GM12878 (cell line): ENCODE measurements around the gene KIAA1671. TPM values are rescaled to one million over a fixed set of nuclear protein-coding genes. Genes with fewer than 3 reads are reported as not detected.

Source experiments
- ATAC-seq: fragments of 200-7000 bp; cut with Tn5 transposase; 3 replicates; pipeline ENCODE4 v1.9.1; 2020; ENCODE audit warnings: mild to moderate bottlenecking, moderate library complexity
- BruUV-seq: library from RNA; stranded (reverse); fragments of 400-500 nt; replicated peaks from 2 replicates; lab custom pipeline; 2021; lab: Mats Ljungman, UMichigan
- CTCF ChIA-PET: fragments of 300-600 bp; sonication (Branson Sonifier 250); formaldehyde crosslinking; extraction: SDS; loops from one replicate; lab custom pipeline; 2021; ENCODE audit warnings: inconsistent platforms; lab: Yijun Ruan, JAX
- POLR2A ChIA-PET: fragments of 350-600 bp; formaldehyde crosslinking; extraction: SDS; loops from one replicate; lab custom pipeline; 2021; ENCODE audit warnings: inconsistent platforms; lab: Charles Lee
- RAD21 ChIA-PET: fragments of 300-600 bp; sonication (Branson Sonifier 250); formaldehyde crosslinking; loops from one replicate; lab custom pipeline; 2023; ENCODE audit warnings: antibody characterized with exemption; ENCODE audit not compliant: unreplicated experiment; lab: Charles Lee
- SMC1A ChIA-PET: fragments of 300-600 bp; sonication (Branson Sonifier 250); formaldehyde crosslinking; loops from one replicate; lab custom pipeline; 2023; ENCODE audit not compliant: unreplicated experiment, uncharacterized antibody; lab: Charles Lee
- DNase-seq: peaks from one replicate; pipeline ENCODE4 v3.0.0-alpha.2; 2011; ENCODE audit warnings: low read depth, low spot score
- FAIRE-seq: peaks from 3 replicates; lab custom pipeline; 2011; peaks lifted over from hg19 to GRCh38; lab: Jason Lieb, UNC
- H2AFZ ChIP-seq: 2 replicates; pipeline ENCODE4 v1.6.0; 2011; ENCODE audit warnings: low read depth, low read length, control low read depth; ENCODE audit not compliant: control insufficient read depth
- H3K27ac ChIP-seq: 2 replicates; pipeline ENCODE4 v1.5.1; 2011; ENCODE audit warnings: control low read depth; ENCODE audit not compliant: control insufficient read depth, insufficient read depth
- H3K27me3 ChIP-seq, 2 experiments: replicated peaks in 1 of 2; 2 replicates each; pipeline versions ENCODE4 v1.6.0 to v1.6.1; 2011; ENCODE audit warnings: low read length in 1 of 2; ENCODE audit not compliant: control insufficient read depth in 2 of 2, insufficient read depth in 2 of 2
- H3K36me3 ChIP-seq, 2 experiments: 2 replicates each; pipeline ENCODE4 v1.5.1; 2011; ENCODE audit warnings: low read length in 1 of 2; ENCODE audit not compliant: control insufficient read depth in 2 of 2, insufficient read depth in 2 of 2
- H3K4me1 ChIP-seq: 2 replicates; pipeline ENCODE4 v1.6.1; 2011; ENCODE audit warnings: mild to moderate bottlenecking, low read length, moderate library complexity, mixed read lengths; ENCODE audit not compliant: control insufficient read depth, insufficient read depth
- H3K4me2 ChIP-seq: 2 replicates; pipeline ENCODE4 v1.6.0; 2011; ENCODE audit warnings: control low read depth; ENCODE audit not compliant: control insufficient read depth, insufficient read depth
- H3K4me3 ChIP-seq: fragments of 200-600 bp; sonication (generic); 2 replicates; pipeline ENCODE4 v1.5.1; 2016
- H3K79me2 ChIP-seq: 2 replicates; pipeline ENCODE4 v1.6.0; 2011; ENCODE audit warnings: low read length; ENCODE audit not compliant: control insufficient read depth, insufficient read depth
- H3K9ac ChIP-seq: 2 replicates; pipeline ENCODE4 v1.8.0; 2011; ENCODE audit warnings: low read length, control low read depth, mixed read lengths; ENCODE audit not compliant: control insufficient read depth, insufficient read depth
- H3K9me3 ChIP-seq: replicated peaks from 3 replicates; pipeline ENCODE4 v1.5.1; 2011; ENCODE audit warnings: mild to moderate bottlenecking, low read length; ENCODE audit not compliant: control insufficient read depth, insufficient read depth
- H4K20me1 ChIP-seq: 2 replicates; pipeline ENCODE4 v1.6.0; 2011; ENCODE audit not compliant: control insufficient read depth, insufficient read depth
- BCLAF1 ChIP-seq: fragments of 450-650 bp; IDR thresholded peaks from 2 replicates; pipeline ENCODE4 v1.6.1; 2017; ENCODE audit warnings: antibody characterized with exemption, mild to moderate bottlenecking, moderate library complexity
- BMI1 ChIP-seq: fragments of 450-650 bp; IDR thresholded peaks from 2 replicates; pipeline ENCODE4 v1.6.1; 2016; ENCODE audit warnings: mild to moderate bottlenecking, moderate library complexity, borderline replicate concordance
- KDM1A ChIP-seq: fragments of 200-600 bp; sonication (generic); IDR thresholded peaks from 2 replicates; pipeline ENCODE4 v1.6.1; 2016; ENCODE audit warnings: borderline replicate concordance
- NFYB ChIP-seq: IDR thresholded peaks from 2 replicates; pipeline ENCODE4 v1.6.1; 2011; ENCODE audit warnings: low read depth, mild to moderate bottlenecking, low read length, improper control_type of control experiment, moderate library complexity; ENCODE audit not compliant: insufficient read depth
- POU2F2 ChIP-seq: IDR thresholded peaks from 3 replicates; pipeline ENCODE4 v1.6.1; 2011; ENCODE audit warnings: low read depth, mild to moderate bottlenecking, low read length, borderline replicate concordance
- RELA ChIP-seq: fragments of 450-650 bp; IDR thresholded peaks from 2 replicates; pipeline ENCODE4 v1.8.0; 2014; ENCODE audit warnings: borderline replicate concordance; ENCODE audit not compliant: partially characterized antibody
- TBL1XR1 ChIP-seq: IDR thresholded peaks from 2 replicates; pipeline ENCODE4 v1.6.1; 2012; ENCODE audit warnings: low read depth, low read length, improper control_type of control experiment
- WGBS: methylation state at CpG from one replicate; pipeline ENCODE4 v1.1.6; 2016; ENCODE audit warnings: low lambda C conversion rate; ENCODE audit not compliant: insufficient replicate concordance, insufficient coverage; ENCODE audit errors: missing lambda C conversion rate; 5-methylcytosine and 5-hydroxymethylcytosine counted together
- in situ Hi-C: fragments of 300-500 bp; cut with MboI; formaldehyde crosslinking; loops from 9 replicates; pipeline ENCODE4 v1.14.3; 2018; ENCODE audit warnings: mixed read lengths
- intact Hi-C: fragments of 100-400 bp; cut with micrococcal nuclease; formaldehyde crosslinking; loops from one replicate; pipeline ENCODE4 v1.14.2; 2022; ENCODE audit not compliant: unreplicated experiment
- polyA plus RNA-seq, 11 experiments: library from polyadenylated mRNA; depleted of rRNA in 4 of 11; unstranded in 6 of 11; stranded (reverse) in 5 of 11; fragments of >200 nt; fragmentation: Nextera tagmentation in 4 of 11; fragmentation: Illumina TruSeq in 1 of 11; extraction: Ambion mirVana in 4 of 11; extraction: Trizol in 1 of 11; gene quantifications; 1 replicate in 1 of 11; 2 replicates in 10 of 11; pipeline versions ENCODE4 v1.2.1 to v1.2.3, GENCODE V29; 2011 to 2016; ENCODE audit warnings: inconsistent platforms in 2 of 11, missing spikeins in 2 of 11, low read depth in 1 of 11
- total RNA-seq, 4 experiments: library from RNA; depleted of rRNA in 3 of 4; stranded (reverse); fragments of >200 nt in 3 of 4; fragmentation: Illumina TruSeq in 1 of 4; extraction: Trizol in 1 of 4; gene quantifications; 2 replicates each; pipeline versions ENCODE4 v1.2.1 to v1.2.3, GENCODE V29; 2013 to 2021
- TF ChIP-seq, protein P1 (sequence below): IDR thresholded peaks from 2 replicates; pipeline ENCODE4 v1.6.1; 2012; ENCODE audit warnings: low read length, inconsistent platforms

Gene KIAA1671
- total and polyA plus RNA-seq, 10 of the 15 experiments (the other 5 are each of a cell fraction or from before 2014, with no cell fraction given) = 0.05 to 2.7 (median 0.33) TPM

- ATAC-seq (no peak), FAIRE-seq (no peak), DNase-seq (no peak)
- intact Hi-C loops = no loop called here
- no peak overlapping the region for H3K27ac ChIP-seq
- H3K36me3 ChIP-seq = no peaks in the 10 kb centered on the region
- in situ Hi-C loops = no loop called here
- H3K4me1 ChIP-seq = no peaks in the 10 kb centered on the region
- H3K4me2 ChIP-seq = no peak overlapping the region
- H3K79me2 ChIP-seq = no peaks in the 10 kb centered on the region
- no peak overlapping the region for H3K9ac ChIP-seq
- no peak overlapping the region for H3K4me3 ChIP-seq
- H3K27me3 ChIP-seq = no peaks in the 10 kb centered on the region; a peak in 1 of 4 replicates
- ChIA-PET CTCF (no interaction called here), POLR2A (no interaction called here), SMC1A (no interaction called here), RAD21 (no interaction called here)
- H2AFZ ChIP-seq = no peak overlapping the region
- 34% methylated on average over 2 of the region's 2 CpGs for WGBS
- TF ChIP-seq TBL1XR1 (no peak), POU2F2 (no peak), NFYB (no peak), BMI1 (no peak), KDM1A (no peak)
- H3K9me3 ChIP-seq = no peaks in the 10 kb centered on the region
- no TSS peak for BruUV-seq
- H4K20me1 ChIP-seq = no peaks in the 10 kb centered on the region
Measured at GRCh38 chr22:24972369-24972768, 19.9 kb downstream of the KIAA1671 start.

DNA sequence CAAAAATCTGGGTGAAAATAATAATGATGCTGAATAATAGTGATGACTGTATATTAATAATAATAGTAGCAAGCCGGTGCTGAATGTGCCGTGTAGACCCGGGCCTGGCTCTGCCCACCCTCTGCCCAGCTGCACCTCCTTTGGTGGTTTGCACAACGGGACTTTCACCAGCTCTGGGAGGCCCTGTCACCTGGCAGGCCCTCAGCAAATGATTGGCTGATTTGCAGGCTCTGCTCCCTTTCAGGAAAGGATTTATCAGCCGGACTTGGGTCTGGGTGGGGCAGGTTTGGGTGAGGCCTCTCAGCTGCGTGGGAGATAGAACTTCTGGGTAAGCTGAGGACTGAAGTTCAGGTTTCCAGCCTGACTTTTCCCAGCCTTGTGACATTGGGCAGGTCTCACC lies 21.4 kb downstream of the KIAA1671 start:
- FAIRE-seq (no peak), DNase-seq (no peak), ATAC-seq (no peak)
- Histone ChIP-seq H2AFZ (no peak overlapping the region), H3K79me2 (no peaks in the 10 kb centered on the region), H3K36me3 (no peaks in the 10 kb centered on the region), H3K27ac (no peak overlapping the region), H3K4me3 (no peak overlapping the region), H4K20me1 (no peaks in the 10 kb centered on the region), H3K4me2 (no peak overlapping the region), H3K9me3 (no peaks in the 10 kb centered on the region), H3K27me3 (no peaks in the 10 kb centered on the region; a peak in 1 of 4 replicates), H3K4me1 (no peaks in the 10 kb centered on the region), H3K9ac (no peak overlapping the region)
- TF ChIP-seq, protein P1, sequence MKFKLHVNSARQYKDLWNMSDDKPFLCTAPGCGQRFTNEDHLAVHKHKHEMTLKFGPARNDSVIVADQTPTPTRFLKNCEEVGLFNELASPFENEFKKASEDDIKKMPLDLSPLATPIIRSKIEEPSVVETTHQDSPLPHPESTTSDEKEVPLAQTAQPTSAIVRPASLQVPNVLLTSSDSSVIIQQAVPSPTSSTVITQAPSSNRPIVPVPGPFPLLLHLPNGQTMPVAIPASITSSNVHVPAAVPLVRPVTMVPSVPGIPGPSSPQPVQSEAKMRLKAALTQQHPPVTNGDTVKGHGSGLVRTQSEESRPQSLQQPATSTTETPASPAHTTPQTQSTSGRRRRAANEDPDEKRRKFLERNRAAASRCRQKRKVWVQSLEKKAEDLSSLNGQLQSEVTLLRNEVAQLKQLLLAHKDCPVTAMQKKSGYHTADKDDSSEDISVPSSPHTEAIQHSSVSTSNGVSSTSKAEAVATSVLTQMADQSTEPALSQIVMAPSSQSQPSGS = no peak
- no peak for TF ChIP-seq RELA
- TF ChIP-seq BCLAF1 = no peak
- ChIA-PET SMC1A (no interaction called here), POLR2A (no interaction called here), RAD21 (no interaction called here), CTCF (no interaction called here)
- in situ Hi-C loops = no loop called here
- intact Hi-C loops = no loop called here
- no TSS peak for BruUV-seq
- WGBS = 11% methylated on average over 6 of the region's 6 CpGs
